Endothelial cell of umbilical vein (primary cell): ENCODE data around the gene RPP40. TPM values are rescaled to one million over a fixed set of nuclear protein-coding genes. Genes with fewer than 3 reads are reported as not detected.

Experiments used
- BruUV-seq: library from RNA; stranded (reverse); fragments of 400-500 nt; replicated peaks from 2 replicates; lab custom pipeline; 2021; lab: Mats Ljungman, UMichigan
- CTCF ChIA-PET: fragments of 300-600, 350-600 bp; sonication (Branson Sonifier 250); formaldehyde crosslinking; loops from one replicate; lab custom pipeline; 2021; ENCODE audit warnings: antibody characterized with exemption, inconsistent platforms; lab: Charles Lee
- POLR2A ChIA-PET: fragments of 300-600, 350-600 bp; sonication (Branson Sonifier 250); formaldehyde crosslinking; loops from one replicate; lab custom pipeline; 2021; ENCODE audit warnings: antibody characterized with exemption, inconsistent platforms; lab: Charles Lee
- DNase-seq: peaks from one replicate; pipeline ENCODE4 v3.0.0-alpha.2; 2011; ENCODE audit warnings: low read depth, low spot score
- FAIRE-seq: peaks from 2 replicates; lab custom pipeline; 2011; peaks lifted over from hg19 to GRCh38; lab: Jason Lieb, UNC
- H2AFZ ChIP-seq: 2 replicates; pipeline ENCODE4 v1.6.0; 2012; ENCODE audit warnings: low read depth, low read length, control low read depth, inconsistent platforms
- H3K27ac ChIP-seq: 2 replicates; pipeline ENCODE4 v1.5.1; 2011; ENCODE audit warnings: low read depth, mild to moderate bottlenecking, control low read depth, low read length, moderate library complexity; ENCODE audit not compliant: insufficient read depth
- H3K27me3 ChIP-seq, 2 experiments: 2 replicates each; pipeline versions ENCODE4 v1.6.0 to v1.6.1; 2011; ENCODE audit warnings: low read length in 2 of 2, mixed read lengths in 1 of 2; ENCODE audit not compliant: control insufficient read depth in 2 of 2, insufficient read depth in 2 of 2
- H3K36me3 ChIP-seq, 2 experiments: 2 replicates in 1 of 2; 3 replicates in 1 of 2; pipeline ENCODE4 v1.5.1; 2011; ENCODE audit warnings: low read length in 2 of 2, mild to moderate bottlenecking in 1 of 2, moderate library complexity in 1 of 2; ENCODE audit not compliant: control insufficient read depth in 2 of 2, insufficient read depth in 2 of 2; ENCODE audit errors: extremely low read depth in 1 of 2
- H3K4me1 ChIP-seq: 3 replicates; pipeline ENCODE4 v1.5.1; 2011; ENCODE audit warnings: mild to moderate bottlenecking, low read length; ENCODE audit not compliant: control insufficient read depth, insufficient read depth; ENCODE audit errors: extremely low read depth
- H3K4me2 ChIP-seq: 2 replicates; pipeline ENCODE4 v1.6.1; 2011; ENCODE audit warnings: low read length, control low read depth, mixed read lengths; ENCODE audit not compliant: insufficient read depth
- H3K4me3 ChIP-seq, 3 experiments: fragments of 200-600 bp in 1 of 3; sonication (generic), shearing (Covaris generic) in 1 of 3; replicated peaks in 1 of 3; 2 replicates each; pipeline ENCODE4 v1.5.1; 2011 to 2016; ENCODE audit warnings: control low read depth in 3 of 3, low read length in 3 of 3, mild to moderate bottlenecking in 2 of 3, inconsistent platforms in 1 of 3, low read depth in 1 of 3, moderate library complexity in 1 of 3; ENCODE audit not compliant: insufficient read depth in 1 of 3
- H3K79me2 ChIP-seq: 2 replicates; pipeline ENCODE4 v1.6.0; 2012; ENCODE audit warnings: low read length, inconsistent platforms; ENCODE audit not compliant: control insufficient read depth, insufficient read depth
- H3K9ac ChIP-seq: replicated peaks from 2 replicates; pipeline ENCODE3; 2011; ENCODE audit warnings: low read length, control low read depth; ENCODE audit not compliant: insufficient read depth; ENCODE audit errors: extremely low read depth
- H3K9me1 ChIP-seq: replicated peaks from 3 replicates; pipeline ENCODE4 v1.6.0; 2011; ENCODE audit warnings: mild to moderate bottlenecking, low read length; ENCODE audit not compliant: control insufficient read depth, insufficient read depth; ENCODE audit errors: extremely low read depth
- H3K9me3 ChIP-seq: replicated peaks from 2 replicates; pipeline ENCODE4 v1.5.1; 2012; ENCODE audit warnings: low read length, inconsistent platforms; ENCODE audit not compliant: control insufficient read depth, insufficient read depth
- H4K20me1 ChIP-seq: replicated peaks from 2 replicates; pipeline ENCODE3; 2011; ENCODE audit warnings: mild to moderate bottlenecking, low read length; ENCODE audit not compliant: control insufficient read depth, insufficient read depth; ENCODE audit errors: extremely low read depth
- EZH2 ChIP-seq: IDR thresholded peaks from 2 replicates; pipeline ENCODE4 v1.6.1; 2012; ENCODE audit warnings: borderline replicate concordance, low read depth, mild to moderate bottlenecking, moderate library complexity, low read length, inconsistent platforms; ENCODE audit not compliant: severe bottlenecking
- FOS ChIP-seq: IDR thresholded peaks from 2 replicates; pipeline ENCODE4 v1.6.1; 2011; ENCODE audit warnings: mild to moderate bottlenecking, low read length, moderate library complexity, borderline replicate concordance; ENCODE audit not compliant: insufficient read depth
- JUN ChIP-seq: IDR thresholded peaks from 2 replicates; pipeline ENCODE4 v1.6.1; 2011; ENCODE audit warnings: borderline replicate concordance, low read depth; ENCODE audit not compliant: insufficient read length, insufficient read depth
- MYC ChIP-seq: IDR thresholded peaks from one replicate; pipeline ENCODE4 v1.6.1; 2011; ENCODE audit warnings: mild to moderate bottlenecking, low read depth, low read length
- POLR2A ChIP-seq: IDR thresholded peaks from 2 replicates; pipeline ENCODE4 v1.6.1; 2012; ENCODE audit warnings: low read depth, mild to moderate bottlenecking, control low read depth, low read length
- POLR2AphosphoS5 ChIP-seq: IDR thresholded peaks from 2 replicates; pipeline ENCODE4 v1.6.1; 2012; ENCODE audit warnings: low read depth, mild to moderate bottlenecking, control low read depth, low read length, moderate library complexity; ENCODE audit not compliant: insufficient read depth
- dilution Hi-C: fragments of 300-500 bp; cut with MboI; formaldehyde crosslinking; loops from one replicate; pipeline ENCODE4 v1.15.0; 2019; ENCODE audit warnings: low sequenced_read_pairs; ENCODE audit not compliant: extremely low pct_ligation_motif_present
- intact Hi-C: fragments of 100-400 bp; cut with micrococcal nuclease; formaldehyde crosslinking; loops from one replicate; pipeline ENCODE4 v1.10.0; 2022
- polyA plus RNA-seq, 4 experiments: library from polyadenylated mRNA; depleted of rRNA in 3 of 4; stranded (reverse) in 3 of 4; unstranded in 1 of 4; fragments of >200 nt; gene quantifications; 2 replicates each; pipeline versions ENCODE4 v1.2.1 to v1.2.3, GENCODE V29; 2011 to 2012; ENCODE audit warnings: missing spikeins in 1 of 4
- total RNA-seq: library from RNA; stranded (reverse); gene quantifications from 2 replicates; pipeline ENCODE4 v1.2.3, GENCODE V29; 2021
- TF ChIP-seq, protein P1 (sequence below): IDR thresholded peaks from 2 replicates; pipeline ENCODE4 v1.6.1; 2011; ENCODE audit not compliant: insufficient read depth, insufficient read length
- TF ChIP-seq, protein P2 (sequence below), 2 donors: IDR thresholded peaks; 1 replicate in 1 of 2; 2 replicates in 1 of 2; pipeline ENCODE4 v1.5.1; 2011; ENCODE audit warnings: low read length in 2 of 2, mild to moderate bottlenecking in 2 of 2, moderate library complexity in 2 of 2, control low read depth in 1 of 2, inconsistent platforms in 1 of 2, low read depth in 1 of 2; ENCODE audit not compliant: insufficient read depth in 1 of 2; ENCODE audit errors: extremely low read depth in 1 of 2

The RPP40 gene
- total and polyA plus RNA-seq, 2 donors (not counting 3 experiments of a cell fraction or from before 2014, with no cell fraction given), result 10.2 to 15.3 TPM

DNA sequence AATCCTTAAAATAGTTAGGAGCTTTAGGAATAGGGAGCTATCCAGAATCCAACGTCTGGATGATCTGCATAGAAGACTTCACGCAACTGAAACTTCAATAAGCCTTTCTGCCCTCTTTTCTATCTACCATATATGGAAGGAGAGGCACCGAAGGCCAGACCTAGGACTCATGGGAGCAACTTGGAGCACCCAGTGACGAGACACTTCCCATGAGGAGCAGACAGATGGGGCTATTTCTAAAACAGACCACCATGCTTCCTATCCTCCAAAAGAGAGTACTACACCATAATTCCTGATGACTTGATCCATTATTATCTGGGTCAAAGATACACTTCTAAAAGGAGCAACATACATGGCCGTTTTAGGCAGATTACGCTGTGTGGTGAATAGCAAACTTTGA, 6.0 kb downstream of the RPP40 start:
- no TSS peak for BruUV-seq
- ChIA-PET CTCF (no interaction called here), POLR2A (no interaction called here)
- no peaks in the 10 kb centered on the region for H3K9me3 ChIP-seq
- H3K9ac ChIP-seq, result no peak overlapping the region
- H2AFZ ChIP-seq, result no peak overlapping the region
- FAIRE-seq (no peak), DNase-seq (no peak)
- H3K27me3 ChIP-seq, result no peaks in the 10 kb centered on the region
- TF ChIP-seq MYC (no peak), EZH2 (no peak), POLR2AphosphoS5 (no peak), FOS (no peak), JUN (no peak)
- TF ChIP-seq, protein P1, sequence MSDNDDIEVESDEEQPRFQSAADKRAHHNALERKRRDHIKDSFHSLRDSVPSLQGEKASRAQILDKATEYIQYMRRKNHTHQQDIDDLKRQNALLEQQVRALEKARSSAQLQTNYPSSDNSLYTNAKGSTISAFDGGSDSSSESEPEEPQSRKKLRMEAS, result no peak
- no peak overlapping the region for H3K27ac ChIP-seq
- peaks cover 2 to 8% of the 10 kb centered on the region in 2 experiments for H3K36me3 ChIP-seq
- H4K20me1 ChIP-seq, result no peaks in the 10 kb centered on the region
- H3K9me1 ChIP-seq, result no peaks in the 10 kb centered on the region
- no peaks in the 10 kb centered on the region for H3K79me2 ChIP-seq
- no peak overlapping the region for H3K4me3 ChIP-seq
- no peak overlapping the region for H3K4me2 ChIP-seq
- H3K4me1 ChIP-seq, result no peaks in the 10 kb centered on the region
- dilution Hi-C loops (no loop called here), intact Hi-C loops (no loop called here)

DNA sequence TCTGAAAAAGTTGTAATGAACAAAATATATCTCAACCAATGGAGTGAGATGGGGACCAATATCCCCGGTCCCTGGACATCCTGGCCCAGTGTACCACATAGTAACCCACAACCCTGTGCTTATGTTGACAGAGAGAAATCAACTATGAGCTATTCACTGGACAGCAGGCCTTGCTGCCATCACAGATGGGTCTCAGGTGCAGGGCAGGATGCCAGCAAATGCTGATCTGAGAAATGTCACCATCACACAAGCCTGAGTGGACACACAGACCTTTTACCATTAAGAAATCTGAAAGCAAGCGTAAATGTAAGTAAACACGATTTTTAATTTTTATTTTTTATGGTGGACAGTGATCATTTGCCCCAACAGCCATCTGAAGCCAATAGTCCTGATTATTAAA, 9.1 kb downstream of the RPP40 start:
- no peak overlapping the region for H2AFZ ChIP-seq
- H3K36me3 ChIP-seq, result peaks cover 2% of the 10 kb centered on the region in 2 experiments
- no peaks in the 10 kb centered on the region for H3K79me2 ChIP-seq
- CTCF ChIA-PET, result no interaction called here
- H4K20me1 ChIP-seq, result no peaks in the 10 kb centered on the region
- H3K9me1 ChIP-seq, result no peaks in the 10 kb centered on the region
- no peak for DNase-seq
- intact Hi-C loops (no loop called here), dilution Hi-C loops (no loop called here)
- H3K4me2 ChIP-seq, result no peak overlapping the region
- BruUV-seq, result no TSS peak
- POLR2A ChIA-PET, result no interaction called here
- H3K4me1 ChIP-seq, result no peaks in the 10 kb centered on the region
- H3K27ac ChIP-seq, result no peak overlapping the region
- H3K4me3 ChIP-seq, result no peak overlapping the region
- FAIRE-seq, result no peak
- H3K27me3 ChIP-seq, result no peaks in the 10 kb centered on the region
- no peaks in the 10 kb centered on the region for H3K9me3 ChIP-seq
- H3K9ac ChIP-seq, result no peak overlapping the region
- TF ChIP-seq, protein P1, result no peak
- TF ChIP-seq EZH2 (no peak), POLR2A (no peak), POLR2AphosphoS5 (no peak), MYC (no peak)
- TF ChIP-seq, protein P2, sequence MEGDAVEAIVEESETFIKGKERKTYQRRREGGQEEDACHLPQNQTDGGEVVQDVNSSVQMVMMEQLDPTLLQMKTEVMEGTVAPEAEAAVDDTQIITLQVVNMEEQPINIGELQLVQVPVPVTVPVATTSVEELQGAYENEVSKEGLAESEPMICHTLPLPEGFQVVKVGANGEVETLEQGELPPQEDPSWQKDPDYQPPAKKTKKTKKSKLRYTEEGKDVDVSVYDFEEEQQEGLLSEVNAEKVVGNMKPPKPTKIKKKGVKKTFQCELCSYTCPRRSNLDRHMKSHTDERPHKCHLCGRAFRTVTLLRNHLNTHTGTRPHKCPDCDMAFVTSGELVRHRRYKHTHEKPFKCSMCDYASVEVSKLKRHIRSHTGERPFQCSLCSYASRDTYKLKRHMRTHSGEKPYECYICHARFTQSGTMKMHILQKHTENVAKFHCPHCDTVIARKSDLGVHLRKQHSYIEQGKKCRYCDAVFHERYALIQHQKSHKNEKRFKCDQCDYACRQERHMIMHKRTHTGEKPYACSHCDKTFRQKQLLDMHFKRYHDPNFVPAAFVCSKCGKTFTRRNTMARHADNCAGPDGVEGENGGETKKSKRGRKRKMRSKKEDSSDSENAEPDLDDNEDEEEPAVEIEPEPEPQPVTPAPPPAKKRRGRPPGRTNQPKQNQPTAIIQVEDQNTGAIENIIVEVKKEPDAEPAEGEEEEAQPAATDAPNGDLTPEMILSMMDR (IDR thresholded peaks at IDR 0.05; ENCODE audit: extremely low read depth in 1 of 2, insufficient read depth in 1 of 2, low read depth in 1 of 2, low read length in 2 of 2), result no peak
